H9 (cell line): ENCODE measurements around the gene BABAM1. TPM values are rescaled to one million over a fixed set of nuclear protein-coding genes. Genes with fewer than 3 reads are reported as not detected.
A peak's percentile ranks its signal among the peaks of the same experiment; 100 is the strongest.

ENCODE experiments used
- DNase-seq: peaks from one replicate; pipeline ENCODE4 v3.0.0-alpha.2; 2017
- H2AFZ ChIP-seq: one replicate; pipeline ENCODE4 v1.6.1; 2013; ENCODE audit warnings: mild to moderate bottlenecking, low read length, control low read depth, moderate library complexity
- H2AK5ac ChIP-seq: 2 replicates; pipeline ENCODE4 v1.6.1; 2013; ENCODE audit warnings: low read length, control low read depth, mixed read lengths; ENCODE audit not compliant: insufficient read length
- H2BK120ac ChIP-seq: one replicate; pipeline ENCODE4 v1.6.1; 2013; ENCODE audit warnings: low read depth, mild to moderate bottlenecking, low read length, control low read depth, inconsistent platforms; ENCODE audit not compliant: poor library complexity, severe bottlenecking
- H2BK12ac ChIP-seq: 2 replicates; pipeline ENCODE4 v1.6.1; 2013; ENCODE audit warnings: low read length, control low read depth, mixed read lengths, low read depth; ENCODE audit not compliant: insufficient read length
- H2BK15ac ChIP-seq: 2 replicates; pipeline ENCODE4 v1.6.1; 2013; ENCODE audit warnings: low read depth, low read length, control low read depth
- H2BK20ac ChIP-seq: one replicate; pipeline ENCODE4 v1.6.1; 2013; ENCODE audit warnings: low read depth, mild to moderate bottlenecking, low read length, control low read depth, inconsistent platforms; ENCODE audit not compliant: poor library complexity, severe bottlenecking
- H2BK5ac ChIP-seq: 2 replicates; pipeline ENCODE4 v1.6.1; 2013; ENCODE audit warnings: low read length, control low read depth, mixed read lengths; ENCODE audit not compliant: insufficient read length
- H3K14ac ChIP-seq: 2 replicates; pipeline ENCODE4 v1.6.1; 2013; ENCODE audit warnings: low read length, control low read depth; ENCODE audit not compliant: insufficient read depth
- H3K18ac ChIP-seq: 2 replicates; pipeline ENCODE4 v1.6.1; 2013; ENCODE audit warnings: low read depth, mild to moderate bottlenecking, mixed read lengths, low read length, control low read depth; ENCODE audit not compliant: insufficient read length
- H3K23ac ChIP-seq: 2 replicates; pipeline ENCODE4 v1.6.1; 2013; ENCODE audit warnings: low read length, control low read depth, mixed read lengths, low read depth; ENCODE audit not compliant: insufficient read length
- H3K23me2 ChIP-seq: 2 replicates; pipeline ENCODE4 v1.6.1; 2013; ENCODE audit warnings: low read depth, mild to moderate bottlenecking, mixed read lengths, low read length, control low read depth; ENCODE audit not compliant: insufficient read length, poor library complexity, severe bottlenecking
- H3K27ac ChIP-seq: 2 replicates; pipeline ENCODE4 v1.5.1; 2013; ENCODE audit warnings: low read length, control low read depth, mixed read lengths, low read depth; ENCODE audit not compliant: insufficient read length
- H3K27me3 ChIP-seq: 2 replicates; pipeline ENCODE4 v1.6.1; 2013; ENCODE audit warnings: low read length, control low read depth, inconsistent platforms; ENCODE audit not compliant: insufficient read depth
- H3K4ac ChIP-seq: 2 replicates; pipeline ENCODE4 v1.6.1; 2013; ENCODE audit warnings: low read depth, mild to moderate bottlenecking, control low read depth, inconsistent platforms, low read length, moderate library complexity
- H3K4me1 ChIP-seq: 2 replicates; pipeline ENCODE4 v1.6.1; 2013; ENCODE audit warnings: low read length, control low read depth, inconsistent platforms; ENCODE audit not compliant: insufficient read depth
- H3K4me2 ChIP-seq: 2 replicates; pipeline ENCODE4 v1.6.1; 2013; ENCODE audit warnings: low read length, control low read depth, mixed read lengths; ENCODE audit not compliant: insufficient read length, insufficient read depth
- H3K56ac ChIP-seq: 2 replicates; pipeline ENCODE4 v1.6.1; 2013; ENCODE audit warnings: low read depth, mild to moderate bottlenecking, mixed read lengths, low read length, control low read depth; ENCODE audit not compliant: insufficient read length
- H3K79me1 ChIP-seq: 2 replicates; pipeline ENCODE4 v1.6.1; 2013; ENCODE audit warnings: low read depth, mild to moderate bottlenecking, moderate library complexity, low read length, control low read depth, inconsistent platforms; ENCODE audit not compliant: insufficient read depth, poor library complexity, severe bottlenecking
- H3K79me2 ChIP-seq: 2 replicates; pipeline ENCODE4 v1.6.1; 2013; ENCODE audit warnings: low read length, control low read depth, inconsistent platforms; ENCODE audit not compliant: insufficient read depth
- H3K9ac ChIP-seq: 2 replicates; pipeline ENCODE4 v1.6.1; 2013; ENCODE audit warnings: low read length, control low read depth, mixed read lengths; ENCODE audit not compliant: insufficient read length; ENCODE audit errors: extremely low read depth
- H3K9me3 ChIP-seq: one replicate; pipeline ENCODE4 v1.6.1; 2013; ENCODE audit warnings: low read depth, low read length, inconsistent platforms; ENCODE audit not compliant: control insufficient read depth
- H3T11ph ChIP-seq: one replicate; pipeline ENCODE4 v1.6.1; 2013; ENCODE audit warnings: mild to moderate bottlenecking, low read length, control low read depth, inconsistent platforms
- H4K20me1 ChIP-seq: one replicate; pipeline ENCODE4 v1.6.1; 2013; ENCODE audit not compliant: control insufficient read depth, insufficient read length, insufficient read depth
- H4K5ac ChIP-seq: 2 replicates; pipeline ENCODE4 v1.6.1; 2013; ENCODE audit warnings: low read depth, mild to moderate bottlenecking, mixed read lengths, low read length, control low read depth; ENCODE audit not compliant: insufficient read length
- H4K8ac ChIP-seq: replicated peaks from 2 replicates; pipeline ENCODE4 v1.6.1; 2013; ENCODE audit warnings: low read length, control low read depth, mixed read lengths, low read depth; ENCODE audit not compliant: insufficient read length
- H4K91ac ChIP-seq: 2 replicates; pipeline ENCODE4 v1.6.1; 2013; ENCODE audit warnings: low read depth, mild to moderate bottlenecking, moderate library complexity, mixed read lengths, low read length, control low read depth; ENCODE audit not compliant: insufficient read length
- H3K27ac Mint-ChIP-seq, 3 experiments: 2 replicates in 2 of 3; 3 replicates in 1 of 3; pipeline ENCODE4 v1.8.0; 2020 to 2021; ENCODE audit warnings: mixed read lengths in 3 of 3, mild to moderate bottlenecking in 1 of 3, moderate library complexity in 1 of 3
- H3K27me3 Mint-ChIP-seq: 2 replicates; pipeline ENCODE4 v1.8.0; 2021; ENCODE audit warnings: low read depth, mild to moderate bottlenecking, moderate library complexity, mixed read lengths
- H3K36me3 Mint-ChIP-seq, 3 experiments: 2 replicates in 2 of 3; 3 replicates in 1 of 3; pipeline ENCODE4 v1.8.0; 2020 to 2021; ENCODE audit warnings: low read depth in 3 of 3, mixed read lengths in 3 of 3; ENCODE audit not compliant: insufficient read depth in 1 of 3
- H3K4me1 Mint-ChIP-seq, 2 experiments: 2 replicates each; pipeline ENCODE4 v1.8.0; 2020; ENCODE audit warnings: mixed read lengths in 2 of 2
- H3K4me3 Mint-ChIP-seq, 2 experiments: 2 replicates in 1 of 2; 3 replicates in 1 of 2; pipeline ENCODE4 v1.8.0; 2020 to 2021; ENCODE audit warnings: mild to moderate bottlenecking in 2 of 2, mixed read lengths in 2 of 2, moderate library complexity in 1 of 2
- H3K9me3 Mint-ChIP-seq, 2 experiments: 2 replicates in 1 of 2; 3 replicates in 1 of 2; pipeline ENCODE4 v1.8.0; 2020; ENCODE audit warnings: mild to moderate bottlenecking in 2 of 2, mixed read lengths in 2 of 2, moderate library complexity in 1 of 2
- CTCF ChIP-seq: fragments of 200-600 bp; sonication (generic); conservative IDR thresholded peaks from 3 replicates; pipeline ENCODE4 v1.8.0; 2021; ENCODE audit warnings: antibody characterized with exemption, mild to moderate bottlenecking
- WGBS: extraction: QIAGEN DNeasy Blood & Tissue Kit; methylation state at CpG from one replicate; pipeline ENCODE4 v1.1.7; 2013; ENCODE audit warnings: missing lambda C conversion rate, low lambda C conversion rate, mixed read lengths; ENCODE audit not compliant: insufficient read length; ENCODE audit errors: extremely low coverage; 5-methylcytosine and 5-hydroxymethylcytosine counted together
- total RNA-seq: library from RNA; stranded (reverse); gene quantifications from 2 replicates; pipeline ENCODE4 v1.2.1, GENCODE V29; 2021

BABAM1 gene
- total RNA-seq, 1 experiment from 2014 or later = 130 TPM

- H3K9ac ChIP-seq = no peak overlapping the region
- H2BK12ac ChIP-seq = no peak overlapping the region
- no peak overlapping the region for H4K5ac ChIP-seq
- no peak overlapping the region for H3T11ph ChIP-seq
- H3K4me2 ChIP-seq = no peak overlapping the region
- no peak overlapping the region for H3K14ac ChIP-seq
- peaks cover 4% of the 10 kb centered on the region; the same call in 1 of the 2 replicates for H3K4me1 ChIP-seq
- Mint-ChIP-seq H3K36me3 (peaks cover 0 to 7% (median 2%) of the 10 kb centered on the region in 3 experiments; a peak in 5 of 7 replicates), H3K27me3 (no peaks in the 10 kb centered on the region), H3K9me3 (peaks cover 0 to 3% of the 10 kb centered on the region in 2 experiments; a peak in 1 of 5 replicates), H3K4me1 (peaks cover 24 to 34% of the 10 kb centered on the region in 2 experiments), H3K4me3 (no peak overlapping the region), H3K27ac (peak overlapping the region; percentile 19 to 55 (median 36); a peak in 2 of 7 replicates)
- H3K9me3 ChIP-seq = no peaks in the 10 kb centered on the region
- no peaks in the 10 kb centered on the region for H4K20me1 ChIP-seq
- H3K79me2 ChIP-seq = no peaks in the 10 kb centered on the region
- no CpG with 5 or more reads among the region's 15 CpGs for WGBS
- no peak for DNase-seq
- H3K18ac ChIP-seq = no peak overlapping the region
- H2BK5ac ChIP-seq = no peak overlapping the region
- H4K91ac ChIP-seq = no peak overlapping the region
- TF ChIP-seq CTCF = no peak
- H2BK20ac ChIP-seq = no peak overlapping the region
- H4K8ac ChIP-seq = no peak overlapping the region
- no peak overlapping the region for H2AK5ac ChIP-seq
- no peak overlapping the region for H2BK15ac ChIP-seq
- H2AFZ ChIP-seq = no peak overlapping the region
- H3K23me2 ChIP-seq = peaks cover 7% of the 10 kb centered on the region
- no peak overlapping the region for H3K27ac ChIP-seq
- H3K23ac ChIP-seq = no peak overlapping the region
- H3K56ac ChIP-seq = no peak overlapping the region
- H3K79me1 ChIP-seq = no peaks in the 10 kb centered on the region
- H3K27me3 ChIP-seq = no peaks in the 10 kb centered on the region
- no peak overlapping the region for H2BK120ac ChIP-seq
- no peak overlapping the region for H3K4ac ChIP-seq
These were observed 17.2 kb upstream of the BABAM1 start for GRCh38 chr19:17249887-17250548.
